HG02884 (cell line): ENCODE data around the gene PRICKLE2.

Experiments
- ATAC-seq: cut with Tn5 transposase; IDR thresholded peaks from one replicate; pipeline ENCODE4 v1.9.1; 2021; ENCODE audit warnings: mild to moderate bottlenecking, moderate library complexity; ENCODE audit not compliant: unreplicated experiment

Gene PRICKLE2

GRCh38 chr3:64138656-64139375 is 86.5 kb downstream of the PRICKLE2 start:
- no peak for ATAC-seq

GRCh38 chr3:64138046-64138445 is 87.2 kb downstream of the PRICKLE2 start:
- no peak for ATAC-seq

GRCh38 chr3:64134882-64135281 is 90.4 kb downstream of the PRICKLE2 start:
- no peak for ATAC-seq

- no peak for ATAC-seq
These were observed 91.3 kb downstream of the PRICKLE2 start for GRCh38 chr3:64133987-64134386.

GRCh38 chr3:64133272-64133671 is 92.0 kb downstream of the PRICKLE2 start:
- no peak for ATAC-seq

GRCh38 chr3:64131725-64132469 is 93.4 kb downstream of the PRICKLE2 start:
- ATAC-seq = no peak

GRCh38 chr3:64130436-64130835 is 94.8 kb downstream of the PRICKLE2 start:
- no peak for ATAC-seq

GRCh38 chr3:64129581-64129980 is 95.7 kb downstream of the PRICKLE2 start:
- ATAC-seq = no peak

GRCh38 chr3:64129106-64129505 is 96.2 kb downstream of the PRICKLE2 start:
- no peak for ATAC-seq

GRCh38 chr3:64125561-64125960 is 99.7 kb downstream of the PRICKLE2 start:
- ATAC-seq = no peak

GRCh38 chr3:64123931-64124330 is 101.3 kb downstream of the PRICKLE2 start:
- no peak for ATAC-seq

GRCh38 chr3:64122476-64122875 is 102.8 kb downstream of the PRICKLE2 start:
- no peak for ATAC-seq

GRCh38 chr3:64121750-64122311 is 103.4 kb downstream of the PRICKLE2 start:
- no peak for ATAC-seq

- ATAC-seq = no peak
These were observed 104.4 kb downstream of the PRICKLE2 start for GRCh38 chr3:64120876-64121275.

- ATAC-seq = no peak
These were observed 107.8 kb downstream of the PRICKLE2 start for GRCh38 chr3:64117483-64117882.

GRCh38 chr3:64114651-64115050 is 110.6 kb downstream of the PRICKLE2 start:
- ATAC-seq = no peak

- no peak for ATAC-seq
These were observed 113.4 kb downstream of the PRICKLE2 start for GRCh38 chr3:64111872-64112271.

GRCh38 chr3:64111083-64111482 is 114.2 kb downstream of the PRICKLE2 start:
- ATAC-seq = no peak

GRCh38 chr3:64110071-64110470 is 115.2 kb downstream of the PRICKLE2 start:
- ATAC-seq = no peak

GRCh38 chr3:64109438-64109837 is 115.8 kb downstream of the PRICKLE2 start:
- ATAC-seq = no peak

GRCh38 chr3:64108784-64109317 is 116.4 kb downstream of the PRICKLE2 start:
- ATAC-seq = no peak

GRCh38 chr3:64108231-64108630 is 117.0 kb downstream of the PRICKLE2 start:
- ATAC-seq = no peak
